Activated CD8-positive, alpha-beta T cell treated with anti-CD3 and anti-CD28 coated beads for 36 hours (primary cell): ENCODE data around the gene TMEM178B. TPM values are rescaled to one million over a fixed set of nuclear protein-coding genes. Genes with fewer than 3 reads are reported as not detected.

Experiments
- ATAC-seq: fragments of 200-7000 bp; cut with Tn5 transposase; one replicate; pipeline ENCODE4 v1.10.0; 2021; ENCODE audit warnings: mild to moderate bottlenecking, moderate library complexity
- CTCF ChIA-PET: fragments of 350-600 bp; sonication (Branson Sonifier 250); formaldehyde crosslinking; loops from one replicate; lab custom pipeline; 2021; ENCODE audit warnings: antibody characterized with exemption; lab: Charles Lee
- POLR2A ChIA-PET: fragments of 350-600 bp; sonication (Branson Sonifier 250); formaldehyde crosslinking; loops from one replicate; lab custom pipeline; 2021; ENCODE audit warnings: antibody characterized with exemption; lab: Charles Lee
- DNase-seq: peaks from one replicate; pipeline ENCODE4 v3.0.0-alpha.2; 2020
- H3K27ac Mint-ChIP-seq: one replicate; pipeline ENCODE4 v1.8.0; 2021; ENCODE audit warnings: mild to moderate bottlenecking, mixed read lengths
- H3K27me3 Mint-ChIP-seq: one replicate; pipeline ENCODE4 v1.8.0; 2021; ENCODE audit warnings: mixed read lengths
- H3K36me3 Mint-ChIP-seq: one replicate; pipeline ENCODE4 v1.8.0; 2021; ENCODE audit warnings: low read depth, mixed read lengths
- H3K4me1 Mint-ChIP-seq: one replicate; pipeline ENCODE4 v1.8.0; 2021; ENCODE audit warnings: low read depth, mixed read lengths
- H3K4me3 Mint-ChIP-seq: one replicate; pipeline ENCODE4 v1.8.0; 2021; ENCODE audit warnings: mild to moderate bottlenecking, moderate library complexity, mixed read lengths
- H3K9me3 Mint-ChIP-seq: one replicate; pipeline ENCODE4 v1.8.0; 2021; ENCODE audit warnings: mixed read lengths
- intact Hi-C: fragments of 100-400 bp; cut with micrococcal nuclease; formaldehyde crosslinking; loops from one replicate; pipeline ENCODE4 v1.10.0; 2022
- total RNA-seq, 2 experiments: library from RNA; stranded (reverse); gene quantifications; one replicate each; pipeline ENCODE4 v1.2.3, GENCODE V29; 2021
- TF ChIP-seq, protein P1 (sequence below): fragments of 200-600 bp; IDR thresholded peaks from one replicate; pipeline ENCODE4 v1.8.0; 2022; ENCODE audit warnings: antibody characterized with exemption, mild to moderate bottlenecking

Gene TMEM178B
- total RNA-seq, 2 experiments from 2014 or later = 0.34 to 1.1 TPM

GRCh38 chr7:141456298-141456697 is 382.4 kb downstream of the TMEM178B start:
- TF ChIP-seq, protein P1, sequence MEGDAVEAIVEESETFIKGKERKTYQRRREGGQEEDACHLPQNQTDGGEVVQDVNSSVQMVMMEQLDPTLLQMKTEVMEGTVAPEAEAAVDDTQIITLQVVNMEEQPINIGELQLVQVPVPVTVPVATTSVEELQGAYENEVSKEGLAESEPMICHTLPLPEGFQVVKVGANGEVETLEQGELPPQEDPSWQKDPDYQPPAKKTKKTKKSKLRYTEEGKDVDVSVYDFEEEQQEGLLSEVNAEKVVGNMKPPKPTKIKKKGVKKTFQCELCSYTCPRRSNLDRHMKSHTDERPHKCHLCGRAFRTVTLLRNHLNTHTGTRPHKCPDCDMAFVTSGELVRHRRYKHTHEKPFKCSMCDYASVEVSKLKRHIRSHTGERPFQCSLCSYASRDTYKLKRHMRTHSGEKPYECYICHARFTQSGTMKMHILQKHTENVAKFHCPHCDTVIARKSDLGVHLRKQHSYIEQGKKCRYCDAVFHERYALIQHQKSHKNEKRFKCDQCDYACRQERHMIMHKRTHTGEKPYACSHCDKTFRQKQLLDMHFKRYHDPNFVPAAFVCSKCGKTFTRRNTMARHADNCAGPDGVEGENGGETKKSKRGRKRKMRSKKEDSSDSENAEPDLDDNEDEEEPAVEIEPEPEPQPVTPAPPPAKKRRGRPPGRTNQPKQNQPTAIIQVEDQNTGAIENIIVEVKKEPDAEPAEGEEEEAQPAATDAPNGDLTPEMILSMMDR = no peak
- CTCF ChIA-PET = interaction anchor here (1.0 kb wide), 1 partner anchor 77 kb away, joined by 3 read pairs; no protein-coding TSS in a partner anchor
- Mint-ChIP-seq H3K9me3 (no peaks in the 10 kb centered on the region), H3K27me3 (peaks cover 3% of the 10 kb centered on the region), H3K4me3 (no peak overlapping the region), H3K27ac (no peak overlapping the region), H3K4me1 (no peaks in the 10 kb centered on the region), H3K36me3 (no peaks in the 10 kb centered on the region)
- POLR2A ChIA-PET = no interaction called here
- intact Hi-C loops = no loop called here
- DNase-seq = no peak
- no peak for ATAC-seq

DNA sequence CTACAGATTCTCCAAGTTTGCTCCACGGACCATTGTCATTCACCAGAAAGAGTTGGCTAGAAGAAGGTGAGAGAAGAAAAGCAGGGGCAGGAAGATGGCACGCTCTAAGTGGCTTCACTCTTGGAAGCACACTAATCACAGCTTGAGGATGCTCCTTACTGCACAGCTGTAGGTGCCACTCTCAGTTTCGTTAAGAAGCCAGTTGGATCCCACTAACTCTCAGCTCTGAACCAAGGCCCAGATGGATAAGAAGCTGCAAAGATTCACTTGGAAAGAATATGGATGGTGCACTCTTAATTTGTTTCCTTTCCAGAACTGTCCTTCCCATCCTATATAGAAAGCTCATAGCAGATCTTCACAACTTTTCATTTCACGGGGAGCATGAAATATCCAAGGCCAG is 382.8 kb downstream of the TMEM178B start:
- no peaks in the 10 kb centered on the region for H3K4me1 Mint-ChIP-seq
- no peak overlapping the region for H3K4me3 Mint-ChIP-seq
- TF ChIP-seq, protein P1 = no peak
- ChIA-PET CTCF (interaction anchor here (0.6 kb wide), 1 partner anchor 1642 kb away, joined by 3 read pairs; no protein-coding TSS in a partner anchor), POLR2A (no interaction called here)
- intact Hi-C loops = no loop called here
- no peak for DNase-seq
- no peaks in the 10 kb centered on the region for H3K36me3 Mint-ChIP-seq
- no peak for ATAC-seq
- H3K27ac Mint-ChIP-seq = no peak overlapping the region
- no peaks in the 10 kb centered on the region for H3K9me3 Mint-ChIP-seq
- H3K27me3 Mint-ChIP-seq = peaks cover 3% of the 10 kb centered on the region

DNA sequence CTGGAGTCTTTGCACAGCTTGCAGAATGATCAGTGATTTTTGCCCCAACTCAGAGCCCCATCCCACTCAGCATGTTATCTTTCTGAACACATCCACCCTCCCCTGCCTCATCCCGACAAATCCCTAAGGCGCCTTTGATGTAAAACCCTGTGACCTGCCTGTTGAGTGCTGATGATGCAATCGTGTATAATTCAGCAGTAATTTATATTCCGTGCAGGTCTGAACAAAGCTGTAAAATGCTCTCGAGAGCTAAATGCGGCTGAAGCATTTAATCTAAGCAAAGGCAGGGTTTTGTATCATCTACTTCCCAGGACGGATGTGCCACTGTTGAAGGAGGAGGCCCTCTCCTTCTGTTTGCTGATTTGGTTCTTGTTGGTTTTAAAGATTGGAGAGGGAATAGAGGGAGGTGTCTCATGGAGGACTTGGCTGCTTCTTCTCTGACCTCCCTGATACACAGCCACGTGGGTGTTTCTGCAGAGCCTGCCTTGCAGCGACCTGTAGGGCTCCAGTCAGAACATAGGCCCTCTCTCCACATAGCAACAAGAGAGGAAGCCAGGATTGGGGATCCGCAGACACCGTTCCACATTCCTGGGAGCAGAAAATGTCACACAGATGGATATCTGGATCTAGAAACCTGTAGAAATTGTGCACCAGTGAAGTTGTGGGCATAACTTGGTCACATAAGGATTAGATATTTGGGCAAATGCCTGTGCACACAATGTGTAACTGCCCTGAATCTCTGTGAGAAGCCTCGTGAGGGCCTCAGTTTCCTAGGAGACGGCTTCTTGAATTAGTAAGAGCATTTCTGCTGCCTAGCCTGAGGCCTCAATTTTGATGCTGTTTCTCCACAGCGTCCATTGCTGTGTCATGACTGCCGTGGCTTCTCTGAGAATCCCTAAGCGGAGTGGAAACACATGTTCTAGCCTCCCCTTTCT is 387.2 kb downstream of the TMEM178B start:
- ChIA-PET CTCF (no interaction called here), POLR2A (no interaction called here)
- DNase-seq (no peak), ATAC-seq (no peak)
- TF ChIP-seq, protein P1 = no peak
- H3K4me1 Mint-ChIP-seq = no peaks in the 10 kb centered on the region
- H3K27ac Mint-ChIP-seq = no peak overlapping the region
- H3K9me3 Mint-ChIP-seq = no peaks in the 10 kb centered on the region
- no peaks in the 10 kb centered on the region for H3K36me3 Mint-ChIP-seq
- intact Hi-C loops = no loop called here
- no peak overlapping the region for H3K4me3 Mint-ChIP-seq
- H3K27me3 Mint-ChIP-seq = peaks cover 1% of the 10 kb centered on the region

DNA sequence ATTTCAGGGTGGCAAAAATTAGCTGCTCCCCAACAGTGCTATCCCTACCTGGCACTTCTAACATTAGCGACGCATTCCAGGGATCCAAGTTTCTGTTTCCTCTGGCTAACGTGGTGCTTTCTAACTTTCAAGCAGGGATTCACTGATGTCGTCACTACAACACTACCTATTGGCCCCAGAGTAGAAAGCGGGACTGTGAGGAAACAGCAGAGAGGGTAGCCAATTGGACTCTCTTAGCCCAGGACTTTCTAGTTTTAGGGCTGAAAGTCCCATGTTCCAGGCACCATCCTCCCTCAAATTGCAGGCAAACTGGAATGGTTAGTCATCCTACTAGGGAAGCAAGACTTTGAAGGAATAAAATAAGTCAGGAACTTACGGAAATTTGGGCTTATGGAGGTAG is 388.1 kb downstream of the TMEM178B start:
- H3K36me3 Mint-ChIP-seq = no peaks in the 10 kb centered on the region
- POLR2A ChIA-PET = no interaction called here
- ATAC-seq (no peak), DNase-seq (no peak)
- intact Hi-C loops = no loop called here
- peaks cover 2% of the 10 kb centered on the region for H3K27me3 Mint-ChIP-seq
- H3K4me1 Mint-ChIP-seq = no peaks in the 10 kb centered on the region
- H3K9me3 Mint-ChIP-seq = no peaks in the 10 kb centered on the region
- CTCF ChIA-PET = no interaction called here
- H3K27ac Mint-ChIP-seq = no peak overlapping the region
- H3K4me3 Mint-ChIP-seq = no peak overlapping the region
- TF ChIP-seq, protein P1 = no peak

DNA sequence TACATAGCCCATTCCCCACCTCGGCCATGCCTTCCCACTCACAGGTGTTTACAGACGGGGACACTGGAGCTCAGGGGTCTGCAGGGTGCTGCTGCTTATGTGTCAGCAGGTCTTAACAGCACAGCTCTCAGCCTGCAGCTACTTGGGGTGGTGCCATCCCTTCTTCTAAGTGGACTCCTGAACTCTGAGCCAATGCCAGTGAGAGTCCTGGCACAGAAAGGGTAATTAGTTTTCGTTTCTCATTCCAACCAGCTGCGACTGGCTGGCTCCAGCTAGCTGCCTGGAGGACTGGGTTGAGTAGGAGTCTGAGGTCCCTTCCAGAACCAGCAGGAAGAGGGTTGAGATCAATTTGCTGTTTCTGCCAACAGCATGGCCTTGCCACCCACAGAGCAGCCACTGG is 389.1 kb downstream of the TMEM178B start:
- TF ChIP-seq, protein P1 = no peak
- Mint-ChIP-seq H3K27ac (no peak overlapping the region), H3K36me3 (no peaks in the 10 kb centered on the region), H3K9me3 (no peaks in the 10 kb centered on the region), H3K27me3 (peaks cover 4% of the 10 kb centered on the region), H3K4me1 (no peaks in the 10 kb centered on the region), H3K4me3 (no peak overlapping the region)
- ATAC-seq (no peak), DNase-seq (no peak)
- POLR2A ChIA-PET = interaction anchor here (0.6 kb wide), 1 partner anchor 80 kb away, joined by 3 read pairs; no protein-coding TSS in a partner anchor
- intact Hi-C loops = no loop called here
- CTCF ChIA-PET = interaction anchor here (1.2 kb wide), 1 partner anchor 11 kb away, joined by 3 read pairs; no protein-coding TSS in a partner anchor
